Thoracic aorta (tissue), 2 donors: Measurements from ENCODE around the gene PADI4. TPM values are rescaled to one million over a fixed set of nuclear protein-coding genes. Genes with fewer than 3 reads are reported as not detected.

Experiments
- ATAC-seq: fragments of 150-250 bp; one replicate; pipeline ENCODE4 v1.8.0; 2017; ENCODE audit warnings: low read depth; ENCODE audit not compliant: insufficient number of reproducible peaks, low FRiP score
- DNase-seq: peaks from one replicate; pipeline ENCODE4 v3.0.0-alpha.2; 2020; ENCODE audit warnings: low spot score
- H3K27ac ChIP-seq, 2 donors: fragments of 200-600 bp; sonication (generic); 1 replicate in 1 of 2; 2 replicates in 1 of 2; pipeline ENCODE4 v1.5.1; 2016; ENCODE audit warnings: mild to moderate bottlenecking in 2 of 2, moderate library complexity in 2 of 2
- H3K27me3 ChIP-seq: fragments of 200-600 bp; sonication (generic); replicated peaks from 2 replicates; pipeline ENCODE4 v1.6.0; 2016; ENCODE audit warnings: mild to moderate bottlenecking; ENCODE audit not compliant: insufficient read depth
- H3K36me3 ChIP-seq: fragments of 200-600 bp; sonication (generic); one replicate; pipeline ENCODE4 v1.5.1; 2016
- H3K4me1 ChIP-seq, 2 donors: fragments of 200-600 bp; sonication (generic); 1 replicate in 1 of 2; 2 replicates in 1 of 2; pipeline versions ENCODE4 v1.5.1 to v1.6.0; 2016; ENCODE audit warnings: low read depth in 2 of 2, mild to moderate bottlenecking in 1 of 2; ENCODE audit not compliant: control insufficient read depth in 1 of 2
- H3K4me3 ChIP-seq: fragments of 200-600 bp; sonication (generic); 2 replicates; pipeline ENCODE4 v1.5.1; 2016; ENCODE audit warnings: mild to moderate bottlenecking
- H3K9me3 ChIP-seq: fragments of 200-600 bp; sonication (generic); 2 replicates; pipeline ENCODE4 v1.5.1; 2016
- CTCF ChIP-seq: fragments of 200-600 bp; sonication (generic); IDR thresholded peaks from one replicate; pipeline ENCODE4 v1.5.1; 2019; ENCODE audit warnings: antibody characterized with exemption
- total RNA-seq, 2 donors: library from RNA; depleted of rRNA; stranded (reverse); fragments of >200 nt; gene quantifications; one replicate each; pipeline versions ENCODE4 v1.1.0 to v1.2.3, GENCODE V29; 2016

Gene PADI4
- total RNA-seq, 2 donors from 2014 or later: 0.27 to 0.42 TPM

- Histone ChIP-seq H3K4me3 (no peak overlapping the region), H3K9me3 (no peaks in the 10 kb centered on the region), H3K36me3 (peaks cover 39% of the 10 kb centered on the region), H3K27me3 (no peaks in the 10 kb centered on the region), H3K27ac (no peak overlapping the region), H3K4me1 (no peaks in the 10 kb centered on the region)
- ATAC-seq: no peak
- TF ChIP-seq CTCF: no peak
- no peak for DNase-seq
These were observed 101.4 kb downstream of the PADI4 start for GRCh38 chr1:17409391-17409811.

- no peaks in the 10 kb centered on the region for H3K9me3 ChIP-seq
- no peaks in the 10 kb centered on the region for H3K4me1 ChIP-seq
- H3K4me3 ChIP-seq: no peak overlapping the region
- H3K27ac ChIP-seq: no peak overlapping the region
- ATAC-seq (no peak), DNase-seq (no peak)
- H3K36me3 ChIP-seq: peaks cover 48% of the 10 kb centered on the region
- no peaks in the 10 kb centered on the region for H3K27me3 ChIP-seq
- no peak for TF ChIP-seq CTCF
These were observed 104.3 kb downstream of the PADI4 start for GRCh38 chr1:17412093-17412870.

Other genes with a start within 250 kb of the PADI4 start
- 1 to 10 TPM in 1 of 2 donors, under 1 TPM in 1; 0.27 to 2.3 TPM for gene PADI2, start 188.7 kb upstream of the PADI4 start, total RNA-seq
- gene PADI1, start 103.1 kb upstream of the PADI4 start, total RNA-seq: 1 to 10 TPM in 1 of 2 donors, not detected in 1; 1.2 TPM
- gene PADI3, start 59.1 kb upstream of the PADI4 start, total RNA-seq: not detected
- gene PADI6, start 64.0 kb downstream of the PADI4 start, total RNA-seq: not detected
- 10 to 100 TPM; 18.4 to 27.7 TPM for gene RCC2, start 131.5 kb downstream of the PADI4 start, total RNA-seq
- gene ARHGEF10L, start 231.5 kb downstream of the PADI4 start, total RNA-seq: 100 to 1,000 TPM; 226 to 301 TPM